ENCODE measurements around the gene CTDSPL.

DNA sequence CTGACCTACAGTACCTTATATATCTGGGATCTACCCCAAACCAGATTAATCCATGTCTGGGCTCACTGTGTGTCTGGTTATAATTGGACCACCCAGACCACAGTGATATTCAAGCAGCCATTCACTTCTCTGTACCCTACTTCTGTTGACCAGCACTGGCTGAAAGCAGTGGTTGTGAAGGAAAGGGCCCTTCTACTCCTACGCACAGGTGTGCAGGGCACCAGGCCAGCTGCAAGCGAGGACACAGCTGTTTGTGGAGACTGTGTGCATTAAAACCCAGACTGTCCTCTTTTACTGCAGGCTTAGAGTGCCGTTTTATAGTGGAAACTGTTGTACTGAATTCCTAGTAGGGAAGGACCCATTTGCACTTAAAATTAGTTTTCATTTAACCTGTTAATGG lies 29.5 kb downstream of the CTDSPL start:
- TF ChIP-seq POLR2A (IDR thresholded peaks at IDR 0.05; ENCODE audit: low read length) (no peak), GATA1 (IDR thresholded peaks at IDR 0.05; ENCODE audit: low read depth, low read length) (no peak)
